ENCODE measurements around the gene CTNND2. TPM values are rescaled to one million over a fixed set of nuclear protein-coding genes. Genes with fewer than 3 reads are reported as not detected.

Gene CTNND2
- total RNA-seq, 2 donors from 2014 or later: 0.82 to 0.95 TPM

GRCh38 chr5:11797132-11797531, 107.1 kb downstream of the CTNND2 start:
- DNase-seq (no peak), ATAC-seq (no peak)
- intact Hi-C loops (cut with DNase I, micrococcal nuclease): no loop called here

GRCh38 chr5:11793396-11793795, 110.8 kb downstream of the CTNND2 start:
- intact Hi-C loops (cut with DNase I, micrococcal nuclease): no loop called here
- DNase-seq (no peak), ATAC-seq (no peak)

GRCh38 chr5:11792621-11793020, 111.6 kb downstream of the CTNND2 start:
- ATAC-seq (no peak), DNase-seq (no peak)
- intact Hi-C loops (cut with DNase I, micrococcal nuclease): no loop called here

GRCh38 chr5:11791792-11792191, 112.5 kb downstream of the CTNND2 start:
- DNase-seq: no peak
- intact Hi-C loops (cut with DNase I, micrococcal nuclease): no loop called here
- ATAC-seq: no peak

DNA sequence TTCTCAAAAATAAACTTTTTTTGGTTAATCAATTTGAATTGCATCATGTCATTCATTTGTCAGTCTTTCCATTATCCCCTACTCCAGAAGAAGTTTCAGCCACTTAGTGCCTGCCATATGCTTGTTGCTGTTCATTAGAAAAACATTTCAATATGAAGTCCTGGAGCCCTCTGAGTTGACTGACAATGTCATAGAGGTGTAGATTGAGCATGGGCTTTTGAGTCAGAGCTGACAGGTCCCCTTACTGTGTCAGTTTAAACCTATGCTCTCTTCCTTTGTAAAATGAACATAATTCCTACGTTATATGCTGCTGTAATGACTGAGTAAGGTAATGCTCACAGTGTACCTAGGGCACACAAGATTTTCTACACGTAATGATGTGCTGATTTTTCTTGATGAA, 114.0 kb downstream of the CTNND2 start:
- DNase-seq (no peak), ATAC-seq (no peak)
- intact Hi-C loops (cut with DNase I, micrococcal nuclease): no loop called here

DNA sequence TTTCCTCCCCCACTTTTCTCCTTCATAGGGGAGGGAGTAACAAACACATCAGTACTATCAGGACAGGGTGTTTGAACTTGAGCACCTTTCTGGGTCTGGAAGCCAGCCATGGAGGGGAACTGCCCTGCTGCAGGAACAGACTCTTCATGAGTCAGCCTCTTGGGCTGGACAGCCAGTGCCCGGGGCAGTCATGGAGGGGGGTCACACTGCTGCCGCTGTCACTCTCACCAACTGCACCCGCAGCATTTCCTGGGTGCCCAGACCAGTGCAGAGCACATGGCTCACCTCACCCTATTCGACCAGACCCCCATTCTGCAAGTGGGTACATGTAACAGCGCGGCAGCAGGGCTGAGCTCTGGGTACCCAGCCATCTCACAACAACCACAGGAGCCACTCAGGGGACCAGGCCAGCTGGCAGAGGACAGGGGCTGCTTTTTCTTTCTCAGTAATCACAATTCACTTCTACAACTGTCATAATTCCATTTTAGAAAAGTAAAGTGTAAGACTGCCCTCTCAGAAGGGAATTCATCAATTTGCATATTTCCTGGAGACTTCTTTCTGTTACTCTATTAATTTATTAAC, 118.4 kb downstream of the CTNND2 start:
- no peak for DNase-seq
- intact Hi-C loops (cut with DNase I, micrococcal nuclease): no loop called here
- ATAC-seq: no peak

- DNase-seq: no peak
- intact Hi-C loops (cut with DNase I, micrococcal nuclease): no loop called here
- no peak for ATAC-seq
Measured at GRCh38 chr5:11780641-11781345, 123.5 kb downstream of the CTNND2 start.

- no peak for DNase-seq
- ATAC-seq: no peak
- intact Hi-C loops (cut with DNase I, micrococcal nuclease): no loop called here
Measured at GRCh38 chr5:11777096-11777495, 127.2 kb downstream of the CTNND2 start.

- DNase-seq (no peak), ATAC-seq (no peak)
- intact Hi-C loops (cut with DNase I, micrococcal nuclease): no loop called here
Measured at GRCh38 chr5:11770310-11770709, 133.9 kb downstream of the CTNND2 start.

DNA sequence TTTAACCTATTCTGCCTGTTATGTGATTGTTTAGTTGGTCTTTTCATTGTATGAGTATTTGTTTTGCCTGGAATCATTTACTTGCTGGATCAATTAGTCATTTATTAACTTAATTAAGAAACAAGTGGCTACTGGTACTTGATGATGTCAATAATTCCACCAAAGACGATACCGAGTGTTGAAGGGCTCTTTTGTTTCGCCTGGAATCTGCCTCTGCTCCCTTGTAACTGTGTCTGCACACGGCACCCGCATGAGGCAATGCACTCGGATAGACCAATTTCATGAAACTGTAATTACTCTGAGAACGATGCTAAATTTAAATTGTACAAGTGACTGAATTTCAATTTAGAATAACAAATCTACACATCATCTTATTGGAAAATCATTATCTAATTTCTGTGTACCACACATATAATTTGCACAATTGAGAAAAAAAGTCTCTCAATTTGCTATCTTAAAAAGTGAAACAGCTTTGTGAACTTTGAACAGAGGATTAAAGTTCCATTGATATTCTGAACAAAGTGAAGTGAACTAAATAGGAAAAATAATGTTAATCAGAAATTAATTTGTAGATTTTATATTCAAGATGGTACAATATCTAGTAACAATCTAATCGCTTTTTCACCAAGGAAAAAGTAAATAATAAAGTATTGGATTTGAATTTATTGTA, 143.2 kb downstream of the CTNND2 start:
- intact Hi-C loops (cut with DNase I, micrococcal nuclease): no loop called here
- no peak for DNase-seq

GRCh38 chr5:11758321-11758720, 145.9 kb downstream of the CTNND2 start:
- no peak for ATAC-seq
- DNase-seq: no peak
- intact Hi-C loops (cut with DNase I, micrococcal nuclease): no loop called here

More for the DNA sequence above, 143.2 kb downstream of the CTNND2 start:
- no peak for ATAC-seq

GRCh38 chr5:11757661-11758060, 146.6 kb downstream of the CTNND2 start:
- no peak for DNase-seq
- no peak for ATAC-seq
- intact Hi-C loops (cut with DNase I, micrococcal nuclease): no loop called here

GRCh38 chr5:11737010-11737409, 167.2 kb downstream of the CTNND2 start:
- no peak for DNase-seq
- intact Hi-C loops (cut with DNase I, micrococcal nuclease): no loop called here
- no peak for ATAC-seq

DNA sequence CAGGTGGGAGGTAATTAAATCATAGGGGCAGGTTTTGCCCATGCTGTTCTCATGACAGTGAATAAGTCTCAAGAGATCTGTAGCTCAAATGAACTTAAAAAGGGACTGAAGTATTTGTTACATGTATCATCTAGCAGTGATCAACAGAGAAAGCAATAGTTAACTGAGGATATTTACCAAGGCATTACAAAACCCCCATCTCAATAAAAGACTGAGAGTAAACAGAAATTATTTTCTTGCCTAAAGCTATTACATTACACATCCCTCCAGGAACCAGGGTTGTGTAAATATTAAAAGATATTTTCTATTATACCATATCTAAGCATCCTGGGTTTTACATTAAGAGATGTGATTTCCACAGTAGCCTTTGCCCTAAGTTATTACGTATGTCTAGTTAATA, 169.9 kb downstream of the CTNND2 start:
- ATAC-seq (no peak), DNase-seq (no peak)
- intact Hi-C loops (cut with DNase I, micrococcal nuclease): no loop called here

DNA sequence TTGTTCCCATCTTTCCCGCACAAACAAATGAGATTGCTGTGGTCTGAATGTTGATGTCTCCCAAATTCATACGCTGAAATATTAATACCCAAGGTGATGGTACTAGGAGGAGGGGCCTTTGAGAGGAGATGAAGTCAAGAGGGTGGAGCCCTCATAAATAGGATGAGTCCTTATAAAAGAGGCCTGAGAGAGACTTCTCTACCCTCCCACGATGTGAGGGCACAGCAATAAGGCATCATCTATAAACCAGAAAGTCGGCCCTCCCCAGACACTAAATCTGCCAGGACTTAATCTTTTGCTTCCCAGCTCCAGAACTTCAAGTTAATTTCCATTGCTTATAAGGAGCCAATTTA, 170.4 kb downstream of the CTNND2 start:
- ATAC-seq: no peak

DNA sequence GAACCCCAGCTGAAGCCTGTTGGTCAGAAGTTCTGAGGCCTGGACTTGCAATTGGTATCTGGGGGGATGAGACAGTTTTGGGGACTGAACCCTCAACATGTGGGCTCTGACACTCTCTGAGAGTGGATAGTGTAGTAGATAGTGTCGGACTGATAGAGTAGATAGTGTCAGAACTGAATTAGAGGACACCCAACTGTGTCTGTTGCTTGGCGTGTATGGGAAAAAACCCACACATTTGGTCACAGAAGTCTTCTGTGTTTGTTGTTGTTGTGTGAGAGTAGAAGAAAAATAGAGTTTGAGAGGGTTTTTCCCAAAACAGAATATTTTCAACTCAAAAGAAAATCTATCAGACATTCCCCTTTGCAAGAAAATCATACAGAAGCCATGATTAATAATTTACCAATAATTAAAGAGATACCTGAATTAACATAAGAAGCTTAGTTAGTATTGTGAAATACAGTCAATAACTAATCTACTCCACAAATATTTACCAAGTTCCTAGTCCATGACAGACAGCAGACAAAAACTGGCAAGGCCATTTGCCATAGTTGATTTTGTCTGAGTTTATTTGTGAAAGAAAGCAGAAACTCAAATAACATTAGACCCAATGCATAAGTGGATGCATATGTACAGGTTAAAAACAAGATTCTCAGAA, 170.9 kb downstream of the CTNND2 start:
- intact Hi-C loops (cut with DNase I, micrococcal nuclease): no loop called here
- ATAC-seq (no peak), DNase-seq (no peak)

More for the DNA sequence above, 170.4 kb downstream of the CTNND2 start:
- intact Hi-C loops (cut with DNase I, micrococcal nuclease): no loop called here
- DNase-seq: no peak

GRCh38 chr5:11724940-11725339, 179.3 kb downstream of the CTNND2 start:
- DNase-seq (no peak), ATAC-seq (no peak)
- intact Hi-C loops (cut with DNase I, micrococcal nuclease): no loop called here

- ATAC-seq: peak; percentile 43
- intact Hi-C loops (cut with DNase I, micrococcal nuclease): no loop called here
- DNase-seq: peak in 1 of 2 donors; percentile 44
Measured at GRCh38 chr5:11719888-11720481, 184.3 kb downstream of the CTNND2 start.

GRCh38 chr5:11715461-11716196, 188.6 kb downstream of the CTNND2 start:
- DNase-seq (no peak), ATAC-seq (no peak)
- intact Hi-C loops (cut with DNase I, micrococcal nuclease): no loop called here

Data from left colon (tissue), 2 donors.